CD4-positive, alpha-beta T cell treated with Interleukin-6 at 100 ng/mL for 8 hours (primary cell): ENCODE measurements around the gene TOR1AIP1.
"Not testable (repeated sequence)": the region's sequence is repeated elsewhere in the genome, so short reads cannot be mapped to it uniquely, and the experiment has no call there.

ENCODE experiments used
- DNase-seq: peaks from one replicate; pipeline ENCODE4 v3.0.0-alpha.2; 2020; ENCODE audit warnings: mixed read lengths, low spot score

Gene TOR1AIP1, protein sequence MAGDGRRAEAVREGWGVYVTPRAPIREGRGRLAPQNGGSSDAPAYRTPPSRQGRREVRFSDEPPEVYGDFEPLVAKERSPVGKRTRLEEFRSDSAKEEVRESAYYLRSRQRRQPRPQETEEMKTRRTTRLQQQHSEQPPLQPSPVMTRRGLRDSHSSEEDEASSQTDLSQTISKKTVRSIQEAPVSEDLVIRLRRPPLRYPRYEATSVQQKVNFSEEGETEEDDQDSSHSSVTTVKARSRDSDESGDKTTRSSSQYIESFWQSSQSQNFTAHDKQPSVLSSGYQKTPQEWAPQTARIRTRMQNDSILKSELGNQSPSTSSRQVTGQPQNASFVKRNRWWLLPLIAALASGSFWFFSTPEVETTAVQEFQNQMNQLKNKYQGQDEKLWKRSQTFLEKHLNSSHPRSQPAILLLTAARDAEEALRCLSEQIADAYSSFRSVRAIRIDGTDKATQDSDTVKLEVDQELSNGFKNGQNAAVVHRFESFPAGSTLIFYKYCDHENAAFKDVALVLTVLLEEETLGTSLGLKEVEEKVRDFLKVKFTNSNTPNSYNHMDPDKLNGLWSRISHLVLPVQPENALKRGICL

DNA sequence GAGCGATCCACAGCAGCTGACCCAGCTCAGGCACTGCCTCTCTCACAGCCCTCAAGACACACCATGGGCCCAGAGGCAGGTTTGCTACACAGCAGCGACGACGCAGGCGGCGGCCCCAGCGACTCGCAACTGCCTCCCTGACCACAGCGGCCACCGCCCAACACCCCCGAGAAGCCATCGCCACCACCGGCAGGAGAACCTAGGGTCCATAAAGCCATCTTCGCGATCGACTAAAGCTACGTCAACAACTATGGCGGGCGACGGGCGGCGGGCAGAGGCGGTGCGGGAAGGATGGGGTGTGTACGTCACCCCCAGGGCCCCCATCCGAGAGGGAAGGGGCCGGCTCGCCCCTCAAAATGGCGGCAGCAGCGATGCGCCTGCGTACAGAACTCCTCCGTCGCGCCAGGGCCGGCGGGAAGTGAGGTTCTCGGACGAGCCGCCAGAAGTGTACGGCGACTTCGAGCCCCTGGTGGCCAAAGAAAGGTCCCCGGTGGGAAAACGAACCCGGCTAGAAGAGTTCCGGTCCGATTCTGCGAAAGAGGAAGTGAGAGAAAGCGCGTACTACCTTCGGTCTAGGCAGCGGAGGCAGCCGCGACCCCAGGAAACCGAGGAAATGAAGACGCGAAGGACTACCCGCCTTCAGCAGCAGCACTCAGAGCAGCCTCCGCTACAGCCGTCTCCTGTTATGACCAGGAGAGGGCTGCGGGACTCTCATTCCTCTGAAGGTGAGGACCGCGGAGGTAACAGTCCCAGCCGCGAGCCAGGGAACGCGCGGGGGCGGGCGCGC is at the start of gene TOR1AIP1:
TOR1AIP1 (plus strand) TSS at position 33 of the 787 bp plus-strand sequence; CDS start at position 251, 218 bp downstream.
- DNase-seq: peak; percentile 97

DNA sequence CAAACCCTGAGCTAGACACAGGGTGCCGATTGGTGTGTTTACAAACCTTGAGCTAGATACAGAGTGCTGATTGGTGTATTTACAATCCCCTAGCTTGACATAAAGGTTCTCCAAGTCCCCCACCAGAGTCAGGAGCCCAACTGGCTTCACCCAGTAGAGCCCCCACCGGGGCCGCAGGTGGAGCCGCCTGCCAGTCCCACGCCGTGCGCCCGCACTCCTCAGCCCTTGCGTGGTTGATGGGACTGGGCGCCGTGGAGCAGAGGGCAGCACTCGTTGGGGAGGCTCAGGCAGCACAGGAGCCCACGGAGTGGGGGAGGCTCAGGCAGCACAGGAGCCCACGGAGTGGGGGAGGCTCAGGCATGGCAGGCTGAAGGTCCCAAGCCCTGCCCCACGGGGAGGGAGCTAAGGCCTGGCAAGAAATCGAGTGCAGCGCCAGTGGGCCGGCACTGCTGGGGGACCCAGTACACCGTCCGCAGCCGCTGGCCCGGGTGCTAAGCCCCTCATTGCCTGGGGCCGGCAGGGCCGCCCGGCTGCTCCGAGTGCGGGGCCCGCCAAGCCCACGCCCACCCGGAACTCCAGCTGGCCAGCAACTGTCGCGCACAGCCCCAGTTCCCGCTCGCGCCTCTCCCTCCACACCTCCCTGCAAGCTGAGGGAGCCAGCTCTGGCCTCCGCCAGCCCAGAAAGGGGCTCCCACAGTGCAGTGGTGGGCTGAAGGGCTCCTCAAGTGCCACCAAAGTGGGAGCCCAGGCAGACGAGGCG is 45.2 kb upstream of the TOR1AIP1 start:
- DNase-seq: not testable (repeated sequence)

DNA sequence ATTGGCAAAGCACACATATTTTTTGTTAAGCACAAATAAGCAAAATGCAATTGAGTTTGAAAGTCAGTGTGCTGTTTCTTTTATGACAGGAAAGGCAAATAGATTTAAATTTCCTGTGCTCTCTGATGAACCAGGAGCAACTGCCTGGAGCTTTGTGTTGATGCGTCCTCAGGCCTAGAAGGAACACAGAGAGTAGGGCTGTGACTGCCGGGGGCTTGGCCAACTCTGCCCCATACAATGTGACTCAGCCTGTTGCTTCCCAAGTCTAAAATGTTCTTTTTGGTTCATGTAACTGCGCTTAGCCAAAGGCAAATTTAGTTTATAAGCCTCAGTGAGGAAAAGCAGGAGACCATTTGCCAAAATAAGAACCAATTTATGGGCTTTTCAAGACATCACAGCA is 42.0 kb upstream of the TOR1AIP1 start:
- no peak for DNase-seq

DNA sequence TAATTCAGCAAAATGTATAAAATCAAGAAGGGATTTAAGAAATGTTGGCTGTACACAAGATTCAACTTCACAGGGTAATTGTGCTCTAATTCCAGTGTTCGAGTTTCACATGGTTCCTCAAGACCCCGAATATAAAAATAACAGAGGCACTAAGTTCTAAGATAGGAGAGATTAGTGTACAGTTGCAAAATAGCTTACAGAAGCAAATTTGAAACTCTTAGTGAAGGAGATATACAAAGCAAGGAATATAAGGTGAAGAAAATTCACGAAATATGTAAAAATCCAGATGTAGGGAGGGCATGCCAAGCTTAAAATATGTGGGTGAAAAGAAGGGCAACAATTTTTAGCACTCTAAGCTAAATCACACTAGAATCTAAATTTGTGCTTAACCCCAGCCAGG is 33.9 kb upstream of the TOR1AIP1 start:
- no peak for DNase-seq

DNA sequence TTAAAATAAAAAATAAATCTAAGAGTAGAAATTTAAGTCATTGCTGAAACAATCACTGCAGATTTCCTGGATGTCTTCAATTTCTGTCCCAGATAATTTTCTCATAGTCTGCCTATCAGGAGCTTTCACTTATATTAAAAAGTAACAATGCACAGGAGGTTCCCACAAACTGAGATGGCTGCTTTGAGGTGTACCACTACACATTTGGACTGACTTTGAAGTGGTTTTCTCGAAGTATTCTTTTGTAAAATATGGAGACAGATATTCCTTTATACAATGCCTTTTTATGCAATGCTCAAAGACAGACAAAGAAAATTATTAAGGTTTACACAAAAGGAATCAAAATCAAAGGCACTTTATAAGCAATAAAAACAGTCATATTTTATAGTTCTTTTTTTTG is 29.0 kb upstream of the TOR1AIP1 start:
- no peak for DNase-seq

DNA sequence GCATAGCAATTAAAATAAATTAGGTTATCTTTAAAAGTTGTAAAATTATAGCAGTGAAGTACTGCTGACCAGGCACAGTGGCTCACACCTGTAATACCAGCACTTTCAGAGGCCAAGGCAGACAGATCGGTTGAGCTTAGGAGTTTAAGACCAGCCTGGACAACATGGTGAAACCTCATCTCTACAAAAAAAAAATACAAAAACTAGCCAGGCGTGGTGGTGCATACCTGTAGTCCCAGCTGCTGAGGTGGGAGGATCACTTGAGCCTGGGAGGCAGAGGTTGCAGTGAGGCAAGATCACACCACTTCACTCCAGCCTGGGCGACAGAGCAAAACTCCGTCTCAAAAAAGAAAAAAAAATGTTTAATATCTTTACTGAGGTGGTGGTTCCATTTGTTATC is 26.3 kb upstream of the TOR1AIP1 start:
- not testable (repeated sequence) for DNase-seq

DNA sequence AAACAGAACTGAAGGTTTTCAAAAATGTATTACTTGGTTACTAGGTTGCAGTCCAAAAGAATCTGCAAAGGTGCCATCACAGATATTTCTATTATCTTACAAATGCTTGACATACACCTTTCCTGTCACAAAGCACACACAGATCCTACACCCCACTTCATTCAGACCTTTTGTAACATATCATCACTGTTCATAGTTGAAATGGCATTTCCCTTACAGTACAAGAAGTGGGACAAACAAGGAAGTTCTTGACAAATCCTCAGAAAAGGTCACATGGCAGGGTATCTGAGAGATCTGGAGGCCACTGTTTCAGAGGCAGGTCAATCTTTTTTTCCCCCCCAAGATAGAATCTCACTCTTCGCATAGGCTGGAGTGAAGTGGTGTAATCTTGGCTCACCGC is 25.8 kb upstream of the TOR1AIP1 start:
- DNase-seq: no peak

DNA sequence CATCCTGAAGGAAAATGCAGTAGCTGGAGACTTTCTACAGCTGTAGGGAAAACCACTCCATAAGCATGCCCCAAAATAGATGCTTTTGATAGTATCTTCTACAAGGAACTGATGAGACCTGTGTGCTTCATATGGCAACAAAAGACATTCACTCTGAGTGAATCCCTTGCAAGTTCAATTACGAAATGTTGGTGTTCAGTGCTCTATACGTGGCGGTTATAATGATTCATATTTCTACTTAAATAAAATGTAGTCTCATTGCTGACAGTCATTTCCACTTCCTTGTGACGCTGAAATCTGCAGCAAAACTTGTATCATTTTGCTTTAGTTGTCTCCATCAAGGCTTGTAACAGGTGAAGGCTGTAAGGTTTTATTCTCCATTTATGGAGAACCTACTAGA is 25.1 kb upstream of the TOR1AIP1 start:
- DNase-seq: no peak

DNA sequence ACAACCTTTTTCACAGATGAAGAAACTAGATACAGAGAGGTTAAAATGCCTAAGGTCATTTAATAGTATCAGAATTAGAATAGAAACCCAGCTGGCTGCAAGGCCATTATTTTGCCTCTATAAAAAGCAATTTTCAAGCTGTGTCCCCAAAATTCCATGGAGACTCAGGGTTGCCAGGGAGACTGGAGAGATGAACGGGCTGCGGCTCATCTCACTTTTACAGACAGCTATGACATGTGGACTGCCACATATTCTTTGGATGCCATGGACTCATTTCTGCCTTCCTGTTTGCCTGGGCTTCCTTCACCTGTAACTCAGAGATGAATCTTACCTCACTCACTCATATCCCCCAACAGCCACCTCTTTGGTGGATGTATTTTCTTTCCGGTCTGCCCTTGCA is 21.4 kb upstream of the TOR1AIP1 start:
- DNase-seq: no peak

DNA sequence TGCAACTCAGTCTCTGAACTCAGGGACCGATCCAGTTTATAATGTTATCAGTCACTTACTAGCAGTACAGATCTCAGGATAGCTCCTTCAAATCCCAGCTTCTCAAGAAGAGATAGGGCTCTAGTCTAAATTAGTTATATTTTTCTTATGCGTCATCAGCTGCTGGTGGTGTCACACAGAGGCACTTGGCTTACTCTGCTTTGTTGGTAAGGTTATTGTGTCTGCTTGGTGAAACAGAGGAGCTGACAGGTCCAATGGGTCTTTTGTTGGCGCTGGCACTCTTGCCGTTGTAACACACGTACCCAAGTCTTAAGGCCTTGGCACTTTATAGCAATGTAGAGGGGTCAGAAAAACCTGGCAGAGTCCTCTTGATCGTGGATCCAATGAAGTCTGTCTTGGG is 16.7 kb upstream of the TOR1AIP1 start:
- DNase-seq: no peak

DNA sequence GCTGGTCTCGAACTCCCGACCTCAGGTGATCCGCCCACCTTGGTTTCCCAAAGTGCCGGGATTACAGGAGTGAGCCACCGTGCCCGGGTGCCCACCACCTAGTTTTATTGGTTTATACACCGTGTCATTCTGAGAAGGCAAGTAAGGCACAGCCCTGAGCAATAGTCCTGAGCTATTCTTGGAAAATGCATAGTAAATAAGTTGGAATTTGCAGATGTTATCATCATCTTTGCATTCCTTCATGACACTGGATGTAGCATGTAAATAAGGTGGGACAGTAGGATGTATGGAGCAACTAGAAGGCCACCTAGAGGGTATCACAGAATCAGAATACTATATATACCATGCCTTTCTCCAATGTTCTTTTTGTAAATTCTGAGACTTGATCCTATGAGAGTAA is 15.5 kb upstream of the TOR1AIP1 start:
- DNase-seq: no peak

DNA sequence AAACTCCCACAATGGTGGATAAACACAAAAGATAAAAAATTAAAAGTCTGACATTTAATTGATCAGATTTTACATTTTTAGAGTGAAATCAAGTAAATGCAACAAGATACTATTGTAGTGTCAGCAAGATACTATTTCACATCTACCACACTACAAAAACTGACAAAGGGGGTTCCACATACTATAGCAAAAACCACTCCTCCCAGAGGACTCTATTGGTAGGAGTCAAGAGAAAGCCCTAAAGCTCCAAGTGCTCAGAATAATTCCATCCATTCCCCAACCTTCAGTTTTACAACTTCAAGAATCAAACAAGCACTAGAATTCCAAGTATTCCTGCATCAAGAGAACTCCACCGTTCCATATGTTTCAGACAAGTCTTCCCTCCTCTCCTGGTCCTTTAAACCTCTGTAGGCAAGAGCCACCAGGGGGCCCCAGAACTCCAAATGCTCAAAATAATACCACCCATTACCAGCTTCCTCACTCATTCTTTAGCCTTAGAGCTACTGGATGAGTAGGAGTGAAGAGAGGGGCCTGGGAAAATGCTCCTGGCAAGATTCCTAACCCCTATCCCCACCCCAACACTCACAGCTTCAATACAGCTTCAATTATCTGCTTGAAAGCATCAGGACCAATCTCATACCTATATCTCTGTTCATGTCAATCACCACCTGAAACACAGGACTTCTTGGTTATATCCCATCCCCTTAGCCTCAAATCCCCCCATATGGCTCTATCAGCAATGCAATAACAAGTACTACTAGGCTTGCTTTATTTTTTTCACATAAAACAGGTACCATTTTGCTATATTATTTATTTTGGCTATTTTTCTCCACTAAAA is 14.4 kb upstream of the TOR1AIP1 start:
- peak; percentile 42 for DNase-seq

DNA sequence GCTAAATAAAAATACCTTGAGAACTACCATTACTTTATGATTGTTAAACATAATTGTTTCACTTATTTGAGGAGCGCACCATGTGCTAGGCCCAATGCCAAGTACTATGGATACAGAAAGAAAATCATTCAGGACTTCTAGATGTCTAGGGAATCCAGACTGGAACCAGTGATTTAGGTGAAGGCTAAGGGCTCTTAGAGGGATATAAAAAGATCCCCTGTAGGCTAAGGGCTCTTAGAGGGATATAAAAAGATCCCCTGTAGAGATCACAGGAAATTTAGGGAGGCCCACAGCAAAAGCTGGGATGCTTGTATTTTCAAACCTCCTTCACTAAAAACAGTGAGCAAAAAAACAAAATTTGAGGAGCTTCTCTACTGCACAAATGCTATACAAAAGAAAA is 11.2 kb upstream of the TOR1AIP1 start:
- no peak for DNase-seq

DNA sequence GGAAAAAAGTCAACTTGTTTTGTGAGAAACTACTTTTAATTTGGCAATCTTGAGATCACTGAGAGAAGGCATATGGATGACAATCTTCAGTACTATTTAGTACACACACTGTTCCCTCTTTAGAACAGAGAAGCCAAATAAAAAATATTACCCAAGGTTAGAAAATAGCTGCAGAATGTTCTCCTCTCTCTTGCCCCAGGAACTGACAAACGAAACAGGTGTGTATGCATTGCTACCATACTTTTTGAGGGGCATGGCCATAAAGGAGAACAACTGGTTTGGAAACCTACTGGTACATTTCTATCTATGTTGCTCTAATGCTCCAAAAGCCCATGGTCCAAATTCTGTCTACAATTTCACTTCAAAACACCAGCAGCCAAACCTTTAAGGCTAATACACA is 10.1 kb upstream of the TOR1AIP1 start:
- no peak for DNase-seq

DNA sequence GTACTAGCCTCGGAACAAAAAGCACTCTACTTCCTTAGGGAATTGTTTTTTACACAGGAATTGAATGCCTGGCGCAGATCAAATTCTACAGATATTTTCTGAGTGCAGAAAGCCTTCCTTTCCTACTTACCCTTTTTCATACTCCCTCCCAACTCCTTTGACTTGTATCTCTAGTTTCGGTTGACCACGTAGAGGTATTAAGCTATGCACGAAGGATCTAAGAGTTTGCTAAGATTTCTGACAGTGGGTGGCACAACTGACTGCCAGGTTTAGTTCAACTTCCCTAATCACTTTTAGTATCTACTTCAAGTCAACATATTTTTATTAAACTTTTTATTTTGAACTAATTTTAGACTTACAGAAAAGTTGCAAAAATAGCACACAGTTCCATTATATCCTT is 9.5 kb upstream of the TOR1AIP1 start:
- no peak for DNase-seq

DNA sequence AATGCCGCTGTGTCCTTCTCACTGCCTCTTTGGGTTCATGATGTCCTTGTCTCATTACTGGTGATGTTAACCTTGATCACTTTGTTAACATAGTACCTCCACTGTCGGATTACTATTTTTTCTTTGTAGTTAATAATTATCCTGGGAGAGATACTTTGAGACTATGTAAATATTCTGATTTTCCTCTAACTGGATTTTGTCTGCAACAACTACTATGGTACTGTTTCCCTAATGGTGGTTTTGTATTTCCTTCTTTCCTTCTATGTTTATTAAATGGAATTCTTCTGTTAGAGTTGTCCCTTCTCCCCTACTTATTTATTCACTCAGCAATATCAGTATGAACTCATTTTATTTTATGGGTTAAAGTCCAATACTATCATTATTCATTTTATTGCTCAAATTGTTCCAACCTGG is 8.6 kb upstream of the TOR1AIP1 start:
- DNase-seq: no peak

DNA sequence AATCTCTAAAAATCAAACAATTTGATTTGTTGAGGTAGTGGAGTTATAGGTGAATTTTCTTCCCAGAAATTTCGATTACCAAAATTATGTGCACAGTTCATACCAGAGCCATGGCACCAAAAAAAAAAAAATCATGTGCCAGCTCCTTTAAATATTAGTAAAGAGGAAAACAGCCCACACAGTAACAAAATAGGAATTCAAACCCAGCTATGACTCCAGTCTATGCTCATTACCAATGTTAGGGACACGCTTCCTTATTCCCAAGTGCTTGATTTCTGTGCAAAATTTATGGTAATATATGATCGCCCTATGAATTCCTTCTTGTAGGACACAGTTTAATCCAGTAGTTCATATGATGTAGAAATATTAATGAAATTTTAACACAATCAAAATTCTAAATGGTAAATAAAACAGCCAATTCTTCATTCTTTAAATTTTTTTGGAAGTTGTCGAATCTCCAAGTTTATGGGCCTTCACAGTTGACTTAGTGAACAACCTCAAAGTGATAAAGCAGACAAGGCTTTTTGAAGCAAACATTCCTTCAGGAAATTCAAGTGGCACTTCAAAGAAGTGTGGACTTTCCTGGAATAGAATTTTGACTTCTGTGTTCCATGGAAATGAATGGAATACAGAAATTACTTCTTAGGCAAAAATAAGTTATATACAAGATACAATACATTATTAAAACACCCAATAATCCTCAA is 6.3 kb upstream of the TOR1AIP1 start:
- no peak for DNase-seq

DNA sequence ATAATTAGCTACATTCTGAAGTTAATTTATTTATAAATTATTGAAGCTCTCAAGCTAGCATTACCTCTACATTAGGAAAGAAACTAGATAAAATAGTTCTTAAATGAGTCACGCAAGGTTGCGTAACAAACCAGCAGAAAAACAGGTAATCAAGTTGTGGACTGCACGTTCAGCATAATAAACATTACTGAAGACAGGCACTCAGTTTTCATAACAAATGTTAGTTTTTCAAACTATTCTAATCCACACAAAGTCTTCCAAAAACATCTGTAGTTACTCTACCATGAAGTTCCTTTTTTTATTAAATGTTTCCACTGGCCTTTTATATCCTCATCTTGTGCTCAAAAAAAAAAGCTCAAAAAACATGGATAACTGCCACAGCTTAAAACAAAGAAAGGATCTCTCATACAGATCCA is 5.8 kb upstream of the TOR1AIP1 start:
- DNase-seq: no peak

DNA sequence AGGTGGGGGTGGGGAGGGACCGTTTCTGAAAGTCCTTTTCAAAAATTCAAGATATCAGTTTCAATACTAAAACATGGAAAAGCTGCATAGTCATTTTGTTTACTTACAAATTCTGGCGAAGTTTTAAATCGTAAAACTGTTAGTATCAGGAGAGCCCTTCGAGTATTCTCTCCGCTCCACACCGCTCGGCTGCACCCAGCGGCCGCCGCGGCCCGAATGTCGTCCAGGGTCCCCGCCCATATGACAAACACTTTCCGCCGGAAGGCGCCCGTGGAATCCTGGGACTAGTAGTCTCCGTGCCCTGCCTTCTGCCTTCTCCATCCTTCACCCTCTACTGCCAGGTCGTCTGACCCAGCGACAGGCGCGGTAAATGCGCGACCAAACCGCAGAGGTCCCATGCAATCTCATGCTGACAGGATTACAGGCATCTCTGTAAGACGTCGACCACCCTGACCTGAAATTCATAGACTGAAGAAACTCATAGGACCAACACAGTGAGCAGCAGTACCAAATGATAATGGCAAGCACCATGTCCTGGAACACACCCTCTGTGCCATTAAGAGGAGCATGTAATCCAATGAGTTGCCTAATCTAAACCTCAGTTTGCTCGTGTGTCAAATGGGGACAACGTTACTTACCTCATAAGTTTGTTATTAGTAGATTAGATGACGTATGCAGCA is 4.4 kb upstream of the TOR1AIP1 start, which contains the start of gene TOR1AIP2:
TOR1AIP2 (minus strand) TSS at position 218 of the 680 bp plus-strand sequence. CDS start 25,138 bp downstream, outside the sequence.
- DNase-seq: peak; percentile 81

DNA sequence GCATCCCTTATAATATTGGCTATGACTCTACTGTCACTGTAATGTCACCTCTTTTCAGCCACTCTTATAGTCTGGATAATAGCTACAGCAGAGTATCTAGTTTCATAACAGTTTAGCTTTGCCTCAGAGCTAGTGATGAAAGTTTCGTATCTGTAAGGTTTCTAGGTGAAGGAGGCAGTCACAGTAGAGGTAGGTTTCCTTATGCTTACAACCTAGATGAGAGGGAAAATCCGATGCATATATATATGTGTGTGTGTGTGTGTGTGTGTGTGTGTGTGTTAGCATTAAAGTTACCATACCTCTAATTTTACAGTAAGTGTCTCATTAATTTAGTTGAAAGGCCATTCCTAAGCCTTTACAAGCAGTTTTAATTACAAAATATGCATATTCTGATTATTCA is 2.3 kb upstream of the TOR1AIP1 start:
- no peak for DNase-seq
